GM12878 (cell line): ENCODE results near the gene NPAS2. TPM values are rescaled to one million over a fixed set of nuclear protein-coding genes. Genes with fewer than 3 reads are reported as not detected.
A peak's percentile ranks its signal among the peaks of the same experiment; 100 is the strongest.

Source experiments
- EED ChIP-seq: sonication (generic); IDR thresholded peaks from 2 replicates; pipeline ENCODE4 v1.6.1; 2016; ENCODE audit warnings: antibody characterized with exemption, low read depth
- ELK1 ChIP-seq: IDR thresholded peaks from 2 replicates; pipeline ENCODE4 v1.6.1; 2012; ENCODE audit warnings: low read depth, low read length, improper control_type of control experiment
- FOS ChIP-seq: IDR thresholded peaks from 3 replicates; pipeline ENCODE4 v1.6.1; 2011; ENCODE audit warnings: borderline replicate concordance; ENCODE audit not compliant: insufficient read length; ENCODE audit errors: extremely low read depth
- JUNB ChIP-seq: IDR thresholded peaks from 2 replicates; pipeline ENCODE4 v1.6.1; 2016; ENCODE audit warnings: antibody characterized with exemption, mild to moderate bottlenecking
- KDM1A ChIP-seq: fragments of 200-600 bp; sonication (generic); IDR thresholded peaks from 2 replicates; pipeline ENCODE4 v1.6.1; 2016; ENCODE audit warnings: borderline replicate concordance
- NR2C1 ChIP-seq: fragments of 450-650 bp; IDR thresholded peaks from 2 replicates; pipeline ENCODE4 v1.6.1; 2017; ENCODE audit warnings: antibody characterized with exemption, mild to moderate bottlenecking, moderate library complexity
- NR2F1 ChIP-seq: fragments of 450-650 bp; conservative IDR thresholded peaks from 2 replicates; pipeline ENCODE4 v1.6.1; 2017; ENCODE audit warnings: mild to moderate bottlenecking
- RUNX3 ChIP-seq: IDR thresholded peaks from 2 replicates; pipeline ENCODE4 v1.6.1; 2012; ENCODE audit warnings: low read length, inconsistent platforms
- SMAD5 ChIP-seq: IDR thresholded peaks from 2 replicates; pipeline ENCODE4 v1.6.1; 2016; ENCODE audit warnings: antibody characterized with exemption, low read depth
- SUPT20H ChIP-seq: IDR thresholded peaks from 2 replicates; pipeline ENCODE4 v1.6.1; 2011; ENCODE audit warnings: low read depth, mild to moderate bottlenecking, low read length, moderate library complexity, borderline replicate concordance; ENCODE audit not compliant: control insufficient read depth
- TARDBP ChIP-seq: IDR thresholded peaks from 2 replicates; pipeline ENCODE4 v1.6.1; 2016; ENCODE audit warnings: borderline replicate concordance
- TCF12 ChIP-seq: IDR thresholded peaks from 2 replicates; pipeline ENCODE4 v1.6.1; 2011; ENCODE audit warnings: low read depth, mild to moderate bottlenecking, low read length
- polyA plus RNA-seq, 11 experiments: library from polyadenylated mRNA; depleted of rRNA in 4 of 11; unstranded in 6 of 11; stranded (reverse) in 5 of 11; fragments of >200 nt; fragmentation: Nextera tagmentation in 4 of 11; fragmentation: Illumina TruSeq in 1 of 11; extraction: Ambion mirVana in 4 of 11; extraction: Trizol in 1 of 11; gene quantifications; 1 replicate in 1 of 11; 2 replicates in 10 of 11; pipeline versions ENCODE4 v1.2.1 to v1.2.3, GENCODE V29; 2011 to 2016; ENCODE audit warnings: inconsistent platforms in 2 of 11, missing spikeins in 2 of 11, low read depth in 1 of 11
- total RNA-seq, 4 experiments: library from RNA; depleted of rRNA in 3 of 4; stranded (reverse); fragments of >200 nt in 3 of 4; fragmentation: Illumina TruSeq in 1 of 4; extraction: Trizol in 1 of 4; gene quantifications; 2 replicates each; pipeline versions ENCODE4 v1.2.1 to v1.2.3, GENCODE V29; 2013 to 2021
- TF ChIP-seq, protein P1 (sequence below): fragments of 150-350 bp; IDR thresholded peaks from 2 replicates; pipeline ENCODE4 v1.6.1; 2014; ENCODE audit warnings: mild to moderate bottlenecking, low read depth, low read length
- TF ChIP-seq, protein P2 (sequence below): IDR thresholded peaks from 2 replicates; pipeline ENCODE4 v1.6.1; 2011; ENCODE audit warnings: low read depth, low read length, improper control_type of control experiment, borderline replicate concordance

NPAS2 gene
- total and polyA plus RNA-seq, 10 of the 15 experiments (the other 5 are each of a cell fraction or from before 2014, with no cell fraction given): 0.08 TPM; not detected in 9

DNA sequence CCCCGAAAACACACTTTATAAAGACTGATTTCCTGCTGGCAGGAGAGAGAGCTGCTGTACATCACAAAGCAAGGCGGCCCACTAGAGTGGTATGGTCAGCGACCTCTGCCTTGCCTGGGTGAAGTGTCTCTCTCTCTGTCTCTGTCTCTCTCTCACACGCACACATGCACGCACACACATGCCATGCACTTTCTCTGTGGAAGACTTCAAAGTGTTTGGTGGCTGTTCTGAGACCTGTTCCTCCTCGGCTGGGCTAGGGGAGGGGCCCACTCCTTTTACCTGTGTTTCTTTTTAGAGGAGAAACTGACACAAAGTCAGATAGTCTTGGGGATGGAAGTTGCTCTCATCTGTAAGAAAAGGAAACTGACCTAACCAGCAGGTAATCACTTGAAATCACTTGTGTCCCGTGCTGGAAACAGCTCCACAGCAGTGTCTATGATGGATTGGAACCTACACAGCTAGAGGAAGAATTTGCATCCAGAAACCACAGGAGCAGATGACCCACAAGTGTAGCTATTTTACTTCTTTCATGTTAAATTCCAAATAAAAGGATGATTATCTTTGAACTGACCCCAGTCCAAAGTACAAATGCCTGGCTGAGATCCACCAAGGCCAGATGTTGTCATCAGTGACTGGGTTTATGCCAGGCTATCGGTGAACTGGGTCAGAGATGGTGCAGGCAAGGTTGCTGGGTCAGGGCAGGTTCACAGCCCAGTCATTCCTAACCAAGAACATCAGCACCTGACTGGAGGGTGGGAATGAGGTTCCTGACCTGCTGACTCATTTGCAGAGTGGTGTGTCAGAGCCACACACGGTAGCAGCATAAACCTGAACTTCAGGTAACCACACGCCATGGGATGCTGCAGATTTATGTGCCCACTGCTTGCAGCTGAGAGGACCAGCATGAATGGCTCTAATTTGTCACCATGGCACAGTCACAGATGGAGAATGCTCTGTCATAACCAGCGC is 63.0 kb downstream of the NPAS2 start (continued):
- no peak for TF ChIP-seq ELK1
- TF ChIP-seq FOS: no peak
- peak; percentile 29; the same call in 1 of the 2 replicates for TF ChIP-seq RUNX3
- TF ChIP-seq NR2C1: no peak
- no peak for TF ChIP-seq KDM1A
- TF ChIP-seq TCF12: no peak
- TF ChIP-seq, protein P1, sequence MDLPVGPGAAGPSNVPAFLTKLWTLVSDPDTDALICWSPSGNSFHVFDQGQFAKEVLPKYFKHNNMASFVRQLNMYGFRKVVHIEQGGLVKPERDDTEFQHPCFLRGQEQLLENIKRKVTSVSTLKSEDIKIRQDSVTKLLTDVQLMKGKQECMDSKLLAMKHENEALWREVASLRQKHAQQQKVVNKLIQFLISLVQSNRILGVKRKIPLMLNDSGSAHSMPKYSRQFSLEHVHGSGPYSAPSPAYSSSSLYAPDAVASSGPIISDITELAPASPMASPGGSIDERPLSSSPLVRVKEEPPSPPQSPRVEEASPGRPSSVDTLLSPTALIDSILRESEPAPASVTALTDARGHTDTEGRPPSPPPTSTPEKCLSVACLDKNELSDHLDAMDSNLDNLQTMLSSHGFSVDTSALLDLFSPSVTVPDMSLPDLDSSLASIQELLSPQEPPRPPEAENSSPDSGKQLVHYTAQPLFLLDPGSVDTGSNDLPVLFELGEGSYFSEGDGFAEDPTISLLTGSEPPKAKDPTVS: no peak
- TF ChIP-seq JUNB: peak; percentile 41; the same call in 1 of the 2 replicates
- TF ChIP-seq SMAD5: no peak
- TF ChIP-seq, protein P2, sequence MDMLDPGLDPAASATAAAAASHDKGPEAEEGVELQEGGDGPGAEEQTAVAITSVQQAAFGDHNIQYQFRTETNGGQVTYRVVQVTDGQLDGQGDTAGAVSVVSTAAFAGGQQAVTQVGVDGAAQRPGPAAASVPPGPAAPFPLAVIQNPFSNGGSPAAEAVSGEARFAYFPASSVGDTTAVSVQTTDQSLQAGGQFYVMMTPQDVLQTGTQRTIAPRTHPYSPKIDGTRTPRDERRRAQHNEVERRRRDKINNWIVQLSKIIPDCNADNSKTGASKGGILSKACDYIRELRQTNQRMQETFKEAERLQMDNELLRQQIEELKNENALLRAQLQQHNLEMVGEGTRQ: no peak
- peak; percentile 73 for TF ChIP-seq NR2F1
- TF ChIP-seq EED: 0 out of 2 replicates have a peak, but pooled peaks have one; percentile 21
- no peak for TF ChIP-seq TARDBP
- TF ChIP-seq SUPT20H: no peak
